NCI-H2171 (cell line): ENCODE measurements around the gene MYRF.

Experiments used
- DNase-seq: peaks from one replicate; lab custom pipeline; 2025; lab: John Stamatoyannopoulos, UW

MYRF gene

DNA sequence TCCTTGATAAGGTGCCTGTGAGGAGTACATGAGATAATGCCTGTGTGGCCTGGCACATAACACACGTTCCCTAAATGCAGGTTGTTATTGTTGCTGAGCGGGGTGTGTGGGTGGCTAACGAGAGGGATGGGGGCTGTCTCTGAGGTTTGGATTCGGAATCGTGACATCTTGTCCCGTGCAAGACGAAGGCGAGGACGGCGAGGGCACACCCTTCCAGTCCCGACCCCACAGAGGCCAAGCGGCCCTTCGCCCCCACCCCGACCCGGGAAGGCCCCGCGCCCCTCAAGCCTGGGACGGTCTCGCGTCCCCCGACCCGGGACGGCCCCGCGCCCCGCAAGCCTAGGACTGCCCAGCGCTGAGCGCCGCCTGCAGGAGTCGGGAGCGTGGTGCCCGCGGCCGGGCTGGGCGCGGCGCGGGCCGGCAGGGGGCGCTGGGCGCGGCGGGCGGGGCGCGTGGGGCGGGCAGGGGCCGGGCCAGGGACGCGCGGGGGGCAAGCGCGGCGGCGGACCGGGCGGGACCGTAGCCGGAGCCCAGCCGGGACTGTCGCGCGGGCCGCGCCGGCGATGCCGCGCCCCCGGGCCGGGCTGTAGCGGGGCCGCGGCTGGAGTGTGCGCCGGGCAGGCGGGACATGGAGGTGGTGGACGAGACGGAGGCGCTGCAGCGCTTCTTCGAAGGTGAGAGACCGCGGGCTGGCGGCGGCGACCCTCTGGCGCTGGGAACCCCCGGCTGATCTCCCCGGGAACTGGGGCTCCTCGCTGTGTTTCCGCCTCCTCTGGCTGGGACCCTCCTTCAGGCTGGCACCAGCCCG, at the start of gene MYRF:
TSS of gene MYRF (plus strand) at position 520 of the 808 bp plus-strand sequence. CDS start at position 629, 109 bp downstream.
- peak; percentile 40 for DNase-seq

DNA sequence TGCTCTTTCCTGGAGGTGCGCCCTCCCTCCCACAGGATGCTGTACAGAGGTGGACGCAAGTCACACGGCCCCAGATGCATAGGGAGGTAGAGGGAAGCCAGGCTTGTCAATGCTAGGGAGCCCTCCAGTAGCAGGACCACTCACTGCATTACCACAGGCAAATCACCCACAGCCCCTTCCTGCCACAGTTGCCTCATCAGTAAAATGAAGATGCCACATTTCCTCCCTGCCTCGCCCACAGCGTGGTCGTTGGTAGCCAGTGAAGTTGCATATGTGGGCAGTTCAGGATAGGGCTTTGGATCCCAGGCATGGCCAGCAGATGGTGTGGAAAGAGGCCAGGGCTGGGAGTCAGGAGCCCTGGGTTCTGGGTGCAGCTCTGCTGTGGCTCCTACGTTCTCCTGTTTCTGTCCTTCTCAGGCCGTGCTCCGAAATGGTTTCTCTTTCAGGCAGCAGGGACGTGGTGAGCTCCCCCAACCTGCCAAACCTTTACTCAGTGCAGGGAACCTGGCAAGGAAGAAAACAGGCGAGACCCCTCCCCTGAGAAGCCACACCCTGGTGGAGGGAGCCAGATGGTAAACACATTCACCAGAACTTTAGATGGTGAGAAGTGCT, 49.6 kb upstream of the MYRF start:
- no peak for DNase-seq

DNA sequence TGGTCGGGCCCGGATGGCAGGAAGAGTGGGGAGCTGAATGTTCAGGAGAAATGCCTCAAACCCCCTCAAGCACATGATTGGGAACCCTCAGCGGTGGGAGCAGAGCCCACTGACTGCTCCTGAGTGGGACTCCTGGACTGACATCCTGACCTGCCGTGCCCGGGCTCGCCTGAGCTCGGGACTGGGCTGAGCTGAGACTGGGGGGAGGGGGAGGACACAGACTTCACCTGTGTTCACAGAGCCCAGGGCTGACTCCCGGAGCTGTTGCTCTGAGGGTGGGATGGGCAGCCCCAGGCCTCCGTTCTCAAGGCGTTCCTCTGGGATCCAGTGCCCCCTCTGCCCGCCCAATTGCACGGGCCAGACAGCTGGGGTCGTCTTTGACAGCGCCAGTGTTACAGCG, 47.6 kb upstream of the MYRF start:
- no peak for DNase-seq

DNA sequence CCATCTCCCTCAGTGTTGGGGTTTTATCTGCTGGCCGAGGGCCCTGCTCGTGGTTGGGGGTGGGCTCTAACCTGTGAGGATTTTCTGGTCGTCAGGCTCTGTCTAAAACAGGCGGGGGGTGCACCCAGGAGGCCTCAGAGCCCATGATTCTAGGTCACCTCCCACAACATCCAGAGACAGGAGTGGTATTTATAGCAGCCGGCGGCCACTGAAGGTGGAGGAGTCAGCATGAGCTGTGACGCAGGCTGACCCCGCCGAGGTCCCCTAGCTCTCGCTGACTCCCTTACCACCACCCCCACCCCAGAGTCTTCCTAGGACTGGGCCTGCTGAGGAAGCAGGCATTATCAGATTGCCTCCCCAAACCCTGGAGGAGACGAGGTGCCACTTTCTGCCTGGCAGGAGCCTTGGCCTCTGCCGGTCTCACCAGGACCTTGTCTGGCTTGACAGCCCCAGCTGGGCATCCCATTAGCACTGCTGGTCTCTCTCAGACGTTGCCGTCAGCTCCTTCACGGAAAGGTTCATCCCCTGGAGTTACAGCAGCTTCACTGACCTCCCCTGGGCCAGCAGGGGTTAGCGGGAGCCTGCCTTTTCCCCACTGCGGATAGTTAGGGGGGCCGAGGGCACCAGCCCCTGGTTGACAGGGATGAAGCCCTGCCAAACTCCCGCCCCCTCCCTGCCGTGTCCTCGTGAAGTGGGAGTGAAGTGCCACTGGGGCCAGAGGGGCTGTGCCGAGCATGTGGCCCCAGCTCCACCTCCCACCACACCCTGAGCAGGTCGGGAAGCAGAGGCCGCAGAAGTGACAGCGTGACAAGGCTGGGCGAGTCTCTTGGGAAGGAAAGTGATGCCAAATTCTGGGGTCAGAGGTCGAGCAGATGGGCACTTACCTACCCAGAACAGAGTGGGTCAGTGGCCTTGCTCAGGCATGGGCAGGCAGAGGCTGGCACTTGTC, 45.7 kb upstream of the MYRF start:
- DNase-seq: no peak

DNA sequence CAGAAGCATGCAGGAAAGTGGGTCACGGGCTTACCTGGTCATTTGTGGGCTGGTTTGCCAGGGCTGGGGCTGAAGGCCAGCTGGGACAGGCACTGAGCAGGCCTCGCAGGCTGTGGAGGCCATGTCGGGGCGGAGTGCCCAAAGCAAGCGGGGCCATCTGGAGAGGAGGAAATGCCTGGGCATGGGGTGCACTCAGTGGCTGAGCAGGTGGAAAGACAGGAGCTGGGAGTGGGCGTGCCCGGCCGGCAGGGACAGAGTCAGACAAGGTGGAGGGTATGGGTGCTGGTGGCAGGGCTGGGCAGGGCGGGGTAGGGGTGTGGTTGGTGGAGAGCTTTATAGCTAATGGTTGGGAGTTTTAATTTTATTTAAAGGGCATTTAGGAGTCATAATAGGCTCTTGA, 44.9 kb upstream of the MYRF start:
- peak; percentile 52 for DNase-seq

DNA sequence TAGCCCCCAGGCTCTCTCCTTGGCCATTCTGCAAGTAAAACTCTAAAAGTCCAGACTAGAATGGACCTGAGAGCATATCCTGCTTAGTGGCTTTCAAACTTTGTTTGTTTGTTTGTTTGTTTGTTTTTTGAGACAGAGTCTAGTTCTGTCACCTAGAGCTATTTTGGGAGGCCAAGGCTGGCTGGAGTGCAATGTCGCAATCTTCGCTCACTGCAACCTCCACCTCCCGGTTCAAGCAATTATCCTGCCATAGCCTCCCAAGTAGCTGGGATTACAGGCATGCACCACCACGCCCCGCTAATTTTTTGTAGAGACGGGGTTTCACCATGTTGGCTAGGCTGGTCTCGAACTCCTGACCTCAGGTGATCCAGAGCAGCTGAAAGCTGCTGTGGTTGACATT, 43.3 kb upstream of the MYRF start:
- DNase-seq: no peak

DNA sequence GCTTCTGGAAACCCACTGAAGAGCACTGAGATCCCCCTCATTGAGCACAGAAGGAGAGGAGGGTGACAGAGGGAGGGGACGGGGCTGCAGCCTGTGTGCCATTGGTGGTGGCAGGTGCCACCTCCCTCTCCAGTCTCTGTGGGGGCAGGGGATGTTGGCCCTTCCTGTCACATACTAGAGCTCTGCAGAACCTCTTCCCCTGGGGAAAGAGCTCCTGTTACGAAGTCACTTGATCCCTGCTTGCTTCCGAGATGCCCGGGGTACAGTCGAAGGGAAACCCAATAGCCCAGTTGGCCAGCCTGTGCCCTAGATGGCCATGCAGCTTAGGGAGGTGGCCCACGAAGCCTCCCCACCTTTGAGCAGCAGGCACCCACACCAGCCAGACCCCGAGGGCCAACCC, 42.9 kb upstream of the MYRF start:
- DNase-seq: peak; percentile 90

DNA sequence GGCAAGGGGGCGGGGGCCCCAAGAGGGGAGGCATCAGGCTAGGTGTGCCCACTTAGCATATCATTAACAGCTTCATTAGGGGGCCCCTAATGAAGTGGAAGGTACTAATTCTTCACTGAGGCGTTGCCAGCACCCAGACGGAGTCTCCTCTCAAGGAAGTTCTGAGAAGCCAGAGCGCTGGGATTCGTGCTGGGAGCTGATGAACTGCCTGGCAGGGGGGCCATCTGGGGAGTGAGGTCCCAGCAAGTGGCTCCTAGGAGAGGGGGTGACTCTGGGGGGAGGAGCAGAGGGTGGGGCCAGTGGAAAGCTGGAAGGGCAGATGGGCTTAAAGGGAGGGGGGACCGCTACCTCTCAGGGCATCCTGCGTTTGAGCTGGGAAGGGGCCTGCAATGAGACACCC, 42.4 kb upstream of the MYRF start:
- DNase-seq: peak; percentile 80

DNA sequence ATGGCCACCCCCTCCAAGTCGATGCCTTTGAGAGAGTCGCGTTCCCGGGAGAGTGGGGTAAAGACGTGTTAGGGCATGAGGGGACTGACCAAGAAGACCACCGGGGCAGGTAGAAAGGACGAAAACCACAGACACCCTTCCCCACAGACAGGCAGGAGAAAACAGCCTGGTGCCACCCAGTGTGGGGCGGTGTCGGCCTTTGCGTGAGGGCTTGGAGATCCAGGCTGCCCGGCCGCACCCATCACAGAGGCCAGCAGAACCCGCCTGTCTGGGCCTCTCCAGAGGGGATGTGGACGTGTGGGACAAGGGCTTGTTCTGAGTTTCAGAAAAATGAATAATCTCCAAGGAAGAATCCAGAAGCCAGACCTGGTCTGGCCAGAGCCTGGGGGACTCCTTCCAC, 41.4 kb upstream of the MYRF start:
- no peak for DNase-seq

DNA sequence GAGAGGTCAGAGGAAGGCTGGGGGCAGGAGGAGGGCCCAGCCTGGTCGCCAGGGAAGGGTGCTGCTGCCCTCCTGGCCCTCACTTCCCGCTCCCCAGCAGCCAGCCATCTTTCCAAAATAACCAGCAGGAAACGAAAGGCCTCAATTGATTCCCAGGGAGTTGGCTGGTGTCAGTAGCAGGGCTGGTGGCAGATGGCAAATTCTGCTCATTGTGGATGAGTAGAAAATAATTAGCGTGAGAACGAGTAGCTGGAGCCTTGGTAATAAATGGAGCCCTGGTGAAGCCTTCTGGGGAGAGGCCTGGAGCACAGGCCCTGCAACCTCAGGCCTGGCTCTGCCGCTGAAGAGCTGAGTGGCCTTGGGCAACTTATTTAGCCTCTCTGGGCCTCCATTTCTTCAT, 40.9 kb upstream of the MYRF start:
- DNase-seq: peak; percentile 87

DNA sequence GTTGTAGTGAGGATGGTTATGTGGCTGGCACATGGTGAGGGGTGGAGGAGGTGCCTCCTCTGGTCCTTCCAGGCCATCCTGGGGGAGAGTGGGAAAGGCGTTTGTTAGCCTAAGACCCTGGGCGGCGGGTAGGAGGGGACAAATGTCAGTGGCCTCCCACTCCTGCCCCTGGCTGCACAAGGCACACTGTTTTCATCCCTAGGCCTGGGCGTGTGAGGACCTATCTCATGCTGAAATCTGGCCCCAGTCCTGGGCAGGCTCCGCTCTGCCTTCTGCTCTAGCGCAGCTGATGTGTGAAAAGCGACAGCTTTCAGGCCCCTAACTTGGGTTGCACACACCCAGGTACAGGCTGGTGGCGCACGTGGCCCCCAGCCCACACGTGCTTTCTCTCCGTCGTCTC, 40.1 kb upstream of the MYRF start:
- DNase-seq: peak; percentile 66

DNA sequence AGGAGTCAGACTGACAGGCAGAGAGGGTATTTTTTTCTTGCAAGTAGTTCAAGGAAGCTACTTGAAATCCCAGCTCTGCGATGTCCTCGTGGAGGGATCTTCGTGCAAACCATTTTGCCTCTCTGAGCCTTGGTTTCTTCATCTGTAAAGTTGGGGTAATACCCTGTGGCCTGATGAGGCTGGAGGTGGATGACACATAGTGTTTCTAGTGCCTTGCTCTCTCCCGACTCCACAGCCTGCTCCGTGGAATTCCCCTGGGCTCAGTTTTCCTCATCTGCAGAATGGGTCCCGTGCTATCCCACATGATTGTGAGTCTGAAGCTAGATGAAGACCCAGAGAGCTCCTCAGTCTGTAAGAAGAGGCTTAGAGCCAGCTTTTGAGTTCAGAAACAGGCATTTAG, 39.6 kb upstream of the MYRF start:
- no peak for DNase-seq

DNA sequence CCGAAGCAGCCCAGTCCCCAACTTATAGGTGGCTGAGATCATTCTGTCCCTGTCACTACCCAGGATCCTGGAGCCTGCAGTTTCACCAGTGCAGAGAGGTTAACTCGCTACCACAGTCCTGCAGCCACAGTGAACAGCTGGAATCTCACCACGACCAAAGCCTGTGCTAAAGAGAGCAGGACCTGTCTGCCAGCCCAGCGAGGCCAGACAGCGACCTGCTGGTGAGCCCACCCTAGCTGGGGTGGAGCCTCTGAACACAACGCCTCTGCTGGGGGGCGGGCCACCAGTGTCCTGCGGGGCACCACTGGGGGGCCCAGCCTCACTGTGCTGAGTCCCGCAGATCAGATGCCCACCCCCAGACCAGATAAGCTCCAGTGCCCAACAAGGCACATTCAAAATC, 39.0 kb upstream of the MYRF start:
- no peak for DNase-seq

DNA sequence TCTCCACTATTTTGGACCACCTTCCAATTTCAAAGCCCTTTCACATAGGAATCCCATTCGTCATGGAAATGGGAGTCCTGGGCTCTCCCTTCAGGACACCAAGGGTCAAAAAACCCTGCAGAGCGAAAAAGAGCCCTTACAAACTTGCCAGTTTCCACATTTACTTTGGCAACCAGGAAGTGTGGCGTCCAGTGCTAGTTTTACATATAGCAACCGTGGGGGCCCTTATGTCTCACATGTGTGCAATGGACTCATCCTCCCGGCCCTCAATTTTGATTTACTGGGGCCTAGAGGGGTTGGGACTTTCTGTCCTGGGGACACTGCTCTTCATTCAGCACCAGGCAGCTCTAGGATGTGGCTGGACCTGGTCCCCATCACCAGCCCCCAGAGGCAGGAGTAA, 38.5 kb upstream of the MYRF start:
- DNase-seq: no peak

DNA sequence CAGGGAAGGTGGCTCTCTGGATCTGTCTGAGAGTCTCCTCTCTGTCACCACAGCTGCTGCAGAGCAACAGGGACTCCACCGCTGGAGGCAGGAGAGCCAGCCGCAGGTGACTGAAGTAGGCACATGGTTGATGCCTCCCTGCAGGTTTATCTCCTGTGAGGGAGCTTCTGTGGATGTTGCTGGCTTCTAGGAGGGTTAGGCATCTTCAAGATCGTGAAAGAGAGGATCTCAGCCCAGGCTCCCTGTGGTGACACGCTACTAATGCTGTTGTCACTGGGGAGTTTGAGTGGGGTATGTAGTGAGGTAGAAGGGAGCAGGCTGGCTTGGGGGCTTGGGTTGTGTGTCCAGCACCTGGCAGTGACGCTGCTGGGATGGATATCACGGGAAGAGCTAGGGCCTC, 38.1 kb upstream of the MYRF start:
- no peak for DNase-seq

DNA sequence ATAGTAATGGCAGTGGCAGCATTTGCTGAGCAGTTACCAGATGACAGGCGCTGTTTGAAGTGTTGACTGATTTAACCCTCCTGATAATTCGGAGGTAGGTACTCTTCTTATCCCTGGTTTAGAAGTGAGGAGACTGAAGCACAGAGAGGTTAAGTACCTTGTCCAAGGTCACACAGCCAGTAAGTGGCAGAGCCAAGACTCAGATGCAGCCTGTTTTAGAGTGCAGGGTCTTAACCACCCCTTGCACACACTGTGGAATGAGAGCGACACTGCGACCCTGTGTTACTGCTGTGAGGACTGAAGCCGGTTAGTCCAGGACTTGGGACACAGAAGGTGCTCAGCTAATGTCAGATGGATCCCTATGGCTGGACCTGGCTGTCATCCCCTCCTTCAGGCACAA, 37.5 kb upstream of the MYRF start:
- no peak for DNase-seq

DNA sequence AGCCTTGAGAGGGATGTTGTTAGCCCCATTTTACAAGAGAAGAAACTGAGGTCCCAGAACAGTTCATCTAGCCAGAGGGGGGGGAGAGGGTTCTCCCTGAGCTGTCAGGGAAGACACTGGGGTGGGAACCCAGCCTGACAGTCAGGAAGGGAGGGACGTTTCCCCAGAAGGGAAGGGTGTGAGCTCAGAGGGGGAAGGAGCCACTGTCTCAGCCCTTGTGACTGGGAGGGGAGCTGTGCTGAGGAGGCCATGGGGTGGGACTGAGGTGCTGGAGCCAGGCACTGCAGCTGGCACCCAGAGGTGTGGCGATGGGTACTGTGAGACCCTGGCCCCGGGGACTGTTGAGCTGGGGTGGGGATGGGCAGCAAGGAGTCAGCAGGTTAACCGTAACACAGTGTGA, 36.6 kb upstream of the MYRF start:
- DNase-seq: no peak

DNA sequence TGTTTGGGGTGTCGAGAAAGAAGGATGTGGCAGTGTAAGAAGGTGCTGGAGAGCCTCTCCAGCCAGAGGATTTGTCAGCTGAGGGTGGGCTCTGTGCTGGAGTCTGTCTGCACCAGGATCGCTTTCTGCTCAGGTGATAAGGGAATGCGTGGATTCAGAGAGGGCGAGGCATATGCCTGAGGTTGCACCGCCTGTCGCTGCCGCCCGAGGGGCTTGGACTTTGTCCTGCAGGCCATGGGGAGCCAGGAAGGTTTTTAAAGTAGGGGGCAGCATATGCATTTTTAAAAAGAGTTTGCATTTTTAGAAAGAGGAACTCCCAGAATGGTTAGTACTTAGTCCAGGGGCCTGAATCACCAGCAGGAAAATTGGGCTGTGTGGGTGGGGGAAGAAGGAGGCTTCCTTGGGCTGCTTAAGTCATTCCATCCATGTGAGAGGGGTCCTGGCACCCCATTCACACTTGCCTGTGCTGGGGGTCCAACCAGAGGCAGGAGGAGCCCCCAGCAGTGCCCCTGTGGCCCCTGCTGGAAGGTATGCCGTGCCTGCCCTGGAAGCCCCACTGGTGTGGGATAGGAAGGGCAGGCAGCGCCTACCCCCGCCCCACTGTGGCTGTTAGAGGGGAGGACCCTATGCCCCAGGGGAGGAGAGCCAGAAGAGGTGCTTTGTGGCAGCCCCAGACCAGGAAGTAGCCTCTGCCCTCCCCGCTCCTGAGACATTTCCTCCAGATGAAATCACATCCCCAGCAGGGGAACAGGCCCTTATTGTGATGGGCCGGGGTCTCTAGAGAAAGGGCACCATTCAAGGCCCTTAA, 35.8 kb upstream of the MYRF start:
- DNase-seq: no peak

DNA sequence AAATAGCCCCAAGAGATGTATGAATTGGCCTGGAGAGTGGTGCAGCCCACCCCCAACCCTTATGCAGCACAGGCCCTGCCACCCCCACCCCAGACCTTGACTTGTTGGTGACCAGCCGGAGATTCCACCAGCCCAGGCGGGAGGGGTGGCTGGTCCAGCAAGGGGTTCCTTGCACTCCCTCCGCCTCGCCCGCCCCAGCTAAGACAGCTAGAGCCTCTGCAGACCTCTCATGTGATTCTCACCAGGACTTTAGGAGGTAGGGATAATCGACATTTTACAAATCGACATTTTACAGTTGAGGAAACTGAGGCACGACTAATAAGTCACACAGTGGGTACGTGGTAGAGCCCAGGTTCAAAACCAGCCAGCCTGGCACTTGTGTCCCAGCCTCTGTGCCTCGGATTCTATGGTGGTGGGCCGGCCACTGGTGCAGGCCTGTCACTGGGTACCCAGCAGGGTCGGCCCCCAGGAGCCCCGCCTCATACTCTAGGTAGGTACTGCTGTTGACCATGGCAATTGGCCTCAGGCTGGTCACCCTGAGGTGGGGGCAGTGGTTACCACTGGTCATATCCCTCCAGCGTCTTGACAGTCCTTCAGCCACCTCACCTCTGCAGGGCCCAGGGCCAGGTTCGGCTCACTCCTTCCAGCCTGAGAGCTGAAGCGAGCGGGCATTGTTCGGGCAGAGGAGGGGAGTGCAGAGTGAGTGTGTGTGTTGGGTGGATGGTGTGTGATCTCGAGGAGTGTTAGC, 35.0 kb upstream of the MYRF start:
- no peak for DNase-seq

DNA sequence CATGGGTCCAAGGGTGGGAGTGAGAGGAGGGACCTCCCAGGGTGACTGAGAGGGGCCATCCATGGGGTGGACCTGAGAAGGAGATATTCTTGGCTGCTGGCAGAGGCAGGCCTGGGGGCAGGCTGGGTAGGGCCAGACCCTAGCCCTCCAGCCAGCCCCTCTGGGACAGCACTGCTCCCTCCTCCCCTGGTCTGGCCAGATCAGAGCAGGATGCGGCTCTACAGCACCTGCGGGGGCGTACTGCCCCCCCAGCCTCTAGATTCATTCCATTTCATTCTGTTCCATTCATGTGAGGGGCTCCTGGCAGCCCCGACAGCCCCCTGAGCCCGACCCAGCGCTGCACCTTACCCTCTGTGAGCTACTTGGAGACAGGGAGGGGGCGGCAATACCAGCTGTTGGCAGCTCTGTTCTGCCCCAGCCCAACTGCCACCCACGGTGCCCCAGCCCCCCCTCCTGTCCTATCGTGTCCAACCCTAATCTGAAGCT, 34.3 kb upstream of the MYRF start:
- DNase-seq: peak; percentile 44
